C1 segment of cervical spinal cord (tissue), 14 donors: Measurements from ENCODE around the gene DMAC1.

Source experiments
- DNase-seq, 14 donors: peaks; one replicate each; lab custom pipeline; 2025; lab: John Stamatoyannopoulos, UW

DMAC1 gene

GRCh38 chr9:7783635-7784063 is 15.9 kb downstream of the DMAC1 start:
- no peak for DNase-seq

GRCh38 chr9:7782400-7783120 is 17.0 kb downstream of the DMAC1 start:
- no peak for DNase-seq

- DNase-seq: no peak
These were observed 19.2 kb downstream of the DMAC1 start for GRCh38 chr9:7780261-7780988.

GRCh38 chr9:7778851-7779600 is 20.6 kb downstream of the DMAC1 start:
- DNase-seq: no peak

- no peak for DNase-seq
These were observed 21.8 kb downstream of the DMAC1 start for GRCh38 chr9:7777771-7778170.

GRCh38 chr9:7770111-7770510 is 29.5 kb downstream of the DMAC1 start:
- no peak for DNase-seq

GRCh38 chr9:7762600-7762999 is 37.0 kb downstream of the DMAC1 start:
- DNase-seq: no peak

- no peak for DNase-seq
These were observed 39.6 kb downstream of the DMAC1 start for GRCh38 chr9:7760014-7760415.

GRCh38 chr9:7756088-7756487 is 43.5 kb downstream of the DMAC1 start:
- DNase-seq: no peak

- no peak for DNase-seq
These were observed 47.1 kb downstream of the DMAC1 start for GRCh38 chr9:7752481-7752880.
